Neuron (in vitro differentiated cells): Measurements from ENCODE around the gene AOPEP.

ENCODE experiments used
- H2AFZ ChIP-seq: one replicate; pipeline ENCODE4 v1.6.1; 2013; ENCODE audit warnings: low read depth, mild to moderate bottlenecking, inconsistent platforms, low read length, moderate library complexity
- H3K27me3 ChIP-seq: one replicate; pipeline ENCODE4 v1.6.1; 2013; ENCODE audit warnings: low read length; ENCODE audit not compliant: insufficient read depth
- H3K36me3 ChIP-seq: one replicate; pipeline ENCODE4 v1.6.1; 2013; ENCODE audit warnings: low read length; ENCODE audit not compliant: insufficient read depth
- H3K4me1 ChIP-seq: one replicate; pipeline ENCODE4 v1.6.1; 2013; ENCODE audit warnings: low read length; ENCODE audit not compliant: insufficient read depth
- H3K4me3 ChIP-seq: 2 replicates; pipeline ENCODE4 v1.5.1; 2013; ENCODE audit warnings: mild to moderate bottlenecking, low read length, moderate library complexity
- H3K9me3 ChIP-seq: one replicate; pipeline ENCODE4 v1.6.1; 2013; ENCODE audit warnings: low read length

AOPEP gene

DNA sequence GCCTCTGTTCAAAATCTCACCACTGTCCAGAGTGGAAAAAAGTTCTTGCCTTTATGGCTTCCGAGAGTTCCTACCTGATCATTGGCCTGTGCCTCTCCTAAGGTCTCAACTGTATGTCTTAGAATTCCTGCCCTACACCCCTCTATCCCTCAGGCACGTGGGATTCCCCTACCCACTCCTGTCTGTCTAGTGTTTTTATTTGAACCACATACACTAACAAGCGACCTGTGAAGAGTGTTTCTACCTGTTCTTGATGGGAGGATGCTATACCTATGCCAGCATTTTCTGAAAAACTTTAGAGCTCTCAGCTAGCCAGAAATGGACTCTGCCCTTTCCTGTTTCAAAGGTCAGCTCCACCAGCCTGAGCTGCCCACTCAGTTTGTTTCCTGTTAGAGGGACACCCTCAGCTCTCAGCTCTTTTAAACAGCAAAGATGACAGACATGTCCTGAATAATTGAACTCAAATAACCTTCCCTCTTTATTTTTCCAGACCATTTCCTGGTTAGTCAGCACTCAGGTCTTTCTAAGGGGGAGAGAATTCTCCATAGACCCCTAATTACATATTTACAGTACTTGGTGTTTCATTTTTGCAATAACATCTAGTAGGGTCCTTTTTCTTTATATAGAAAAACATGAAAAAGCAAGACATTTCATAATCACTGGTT is 214.8 kb downstream of the AOPEP start:
- H3K4me3 ChIP-seq, result no peak overlapping the region
- H3K27me3 ChIP-seq, result no peaks in the 10 kb centered on the region
- no peaks in the 10 kb centered on the region for H3K36me3 ChIP-seq
- peaks cover 9% of the 10 kb centered on the region for H3K4me1 ChIP-seq
- H2AFZ ChIP-seq, result no peak overlapping the region
- no peaks in the 10 kb centered on the region for H3K9me3 ChIP-seq

DNA sequence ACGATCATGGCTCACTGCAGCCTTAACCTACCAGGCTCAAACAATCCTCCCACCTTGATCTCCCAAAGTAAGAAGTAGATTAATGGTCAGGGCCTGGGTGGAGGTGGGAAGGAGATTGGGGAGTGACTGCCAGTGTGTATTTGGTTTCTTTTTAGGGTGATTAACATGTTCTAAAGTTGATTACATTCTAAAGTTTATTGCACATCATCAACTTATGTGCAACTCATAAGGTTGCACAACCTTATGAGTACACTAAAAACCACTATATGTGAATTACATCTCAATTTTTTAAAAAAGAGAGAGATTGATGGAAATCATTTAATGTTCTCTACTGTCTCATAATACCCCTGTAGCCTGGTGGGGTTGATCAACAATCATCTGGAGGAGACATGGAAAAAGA is 218.1 kb downstream of the AOPEP start:
- H3K4me3 ChIP-seq, result no peak overlapping the region
- H2AFZ ChIP-seq, result no peak overlapping the region
- H3K27me3 ChIP-seq, result no peaks in the 10 kb centered on the region
- H3K4me1 ChIP-seq, result peaks cover 9% of the 10 kb centered on the region
- no peaks in the 10 kb centered on the region for H3K9me3 ChIP-seq
- H3K36me3 ChIP-seq, result no peaks in the 10 kb centered on the region

DNA sequence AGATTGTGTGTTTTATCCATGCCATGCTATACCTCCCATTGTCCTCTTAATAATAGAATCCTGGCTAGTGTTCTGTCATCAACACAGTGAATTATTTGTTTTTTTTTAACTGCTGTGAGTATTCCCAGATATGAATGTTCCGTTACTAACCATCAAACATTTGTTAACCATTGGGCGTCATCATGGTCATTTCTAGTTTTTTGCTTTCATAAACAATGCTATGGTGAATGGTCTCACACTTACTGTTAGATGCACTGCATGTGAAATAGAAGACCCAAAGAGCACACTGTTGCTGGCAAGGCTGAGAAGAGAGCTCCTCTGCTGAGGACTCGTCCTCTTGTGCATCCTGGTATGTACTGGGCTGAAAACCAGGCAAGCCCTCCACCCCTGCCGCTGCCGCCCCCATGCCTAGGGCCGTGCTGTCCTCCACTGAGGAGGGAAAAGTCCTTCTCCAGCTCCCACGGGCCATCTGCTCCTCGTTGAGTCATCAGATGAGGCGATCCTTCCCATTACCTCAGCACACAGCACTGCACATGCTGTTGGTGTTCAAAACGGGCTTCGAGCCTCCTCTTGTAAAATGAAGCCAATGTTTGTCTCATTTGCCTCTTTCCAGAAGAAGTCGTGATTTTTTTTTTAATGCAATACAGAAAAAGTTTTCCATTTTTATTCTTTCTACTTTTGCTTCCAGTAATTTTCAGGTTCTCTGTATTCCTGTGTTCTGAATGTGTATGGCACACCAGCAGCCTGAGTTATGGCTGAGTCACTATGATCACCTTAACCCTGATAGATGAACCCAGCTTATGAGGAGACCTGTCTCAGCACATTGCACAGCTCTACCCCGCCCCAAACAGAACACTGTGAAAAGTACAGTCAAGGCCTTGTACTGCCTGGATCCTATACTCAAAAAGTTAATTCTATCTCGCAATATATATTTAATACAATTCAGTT is 219.0 kb downstream of the AOPEP start:
- Histone ChIP-seq H2AFZ (no peak overlapping the region), H3K27me3 (no peaks in the 10 kb centered on the region), H3K4me1 (peaks cover 9% of the 10 kb centered on the region), H3K4me3 (no peak overlapping the region), H3K9me3 (no peaks in the 10 kb centered on the region), H3K36me3 (no peaks in the 10 kb centered on the region)

DNA sequence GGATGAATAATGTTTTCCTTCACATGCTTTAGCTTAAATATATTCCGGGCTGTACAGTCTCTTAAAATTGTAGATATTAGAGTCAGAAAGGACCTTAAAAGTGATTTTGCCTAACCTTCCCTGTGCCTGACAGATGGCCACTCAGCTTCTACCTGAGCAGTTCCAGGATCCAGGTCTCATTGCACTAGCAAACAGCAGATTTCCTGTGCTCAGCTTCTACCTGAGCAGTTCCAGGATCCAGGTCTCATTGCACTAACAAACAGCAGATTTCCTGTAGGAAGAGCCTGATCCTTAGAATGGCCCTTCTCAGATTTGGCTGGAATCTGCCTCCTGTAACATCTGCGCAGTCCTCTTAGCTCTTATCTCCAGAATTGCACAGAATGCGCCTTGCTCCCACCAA is 219.8 kb downstream of the AOPEP start:
- Histone ChIP-seq H2AFZ (no peak overlapping the region), H3K27me3 (no peaks in the 10 kb centered on the region), H3K4me1 (peaks cover 4% of the 10 kb centered on the region), H3K36me3 (no peaks in the 10 kb centered on the region), H3K9me3 (no peaks in the 10 kb centered on the region), H3K4me3 (no peak overlapping the region)

DNA sequence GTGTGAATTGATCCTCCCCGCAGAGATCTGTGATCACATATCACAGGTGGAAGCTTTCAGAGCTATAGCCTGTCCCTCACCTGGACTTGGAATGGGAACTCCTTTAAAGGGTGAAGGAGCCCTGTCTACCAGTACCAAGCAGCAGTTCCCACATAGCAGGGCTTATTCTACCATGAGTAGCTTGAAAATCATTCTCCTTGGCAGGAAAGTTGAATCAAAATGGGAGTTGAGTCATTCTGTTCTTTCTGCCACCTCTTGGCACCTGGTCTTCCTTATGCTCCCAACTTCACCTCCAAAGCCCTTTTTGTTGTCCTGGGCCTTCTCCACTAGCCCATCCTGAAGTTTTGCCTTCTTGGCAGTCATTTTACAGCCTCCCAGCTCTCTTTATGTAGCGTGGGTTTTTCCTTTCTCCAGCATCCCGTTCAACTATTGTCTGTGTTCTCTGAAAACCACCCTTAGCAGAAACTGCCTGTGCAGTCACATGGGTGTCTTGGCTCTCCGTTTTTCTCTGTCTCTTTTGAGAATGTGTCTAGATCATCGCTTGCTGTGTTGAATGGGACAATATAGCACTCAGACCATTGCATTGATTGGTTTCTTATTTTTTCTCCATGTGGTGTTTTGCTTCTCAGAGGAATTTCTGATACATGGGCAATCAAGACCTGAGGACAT is 222.2 kb downstream of the AOPEP start:
- H3K4me1 ChIP-seq, result peaks cover 6% of the 10 kb centered on the region
- no peak overlapping the region for H2AFZ ChIP-seq
- H3K4me3 ChIP-seq, result no peak overlapping the region
- H3K27me3 ChIP-seq, result no peaks in the 10 kb centered on the region
- H3K36me3 ChIP-seq, result no peaks in the 10 kb centered on the region
- no peaks in the 10 kb centered on the region for H3K9me3 ChIP-seq

DNA sequence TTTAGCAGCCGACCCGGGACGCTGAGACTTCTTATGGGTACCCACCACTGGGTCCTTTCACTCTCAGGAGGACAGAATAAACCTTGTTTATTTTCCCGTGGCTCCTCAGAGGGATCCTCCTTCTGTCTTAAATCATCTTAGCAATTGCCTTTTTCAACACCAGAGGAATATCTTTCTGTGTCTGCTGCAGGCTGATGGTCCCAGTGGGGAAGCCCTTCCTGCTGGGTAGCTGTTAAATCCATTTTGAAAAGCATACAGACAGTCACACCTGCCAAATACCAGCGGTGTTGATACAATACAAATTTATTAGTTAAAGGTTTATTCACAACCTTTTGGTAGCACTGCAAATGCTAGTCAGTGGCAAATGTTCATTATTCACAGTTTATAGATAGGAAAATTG is 222.9 kb downstream of the AOPEP start:
- Histone ChIP-seq H2AFZ (no peak overlapping the region), H3K4me3 (no peak overlapping the region), H3K36me3 (no peaks in the 10 kb centered on the region), H3K9me3 (no peaks in the 10 kb centered on the region), H3K4me1 (peaks cover 6% of the 10 kb centered on the region), H3K27me3 (no peaks in the 10 kb centered on the region)

DNA sequence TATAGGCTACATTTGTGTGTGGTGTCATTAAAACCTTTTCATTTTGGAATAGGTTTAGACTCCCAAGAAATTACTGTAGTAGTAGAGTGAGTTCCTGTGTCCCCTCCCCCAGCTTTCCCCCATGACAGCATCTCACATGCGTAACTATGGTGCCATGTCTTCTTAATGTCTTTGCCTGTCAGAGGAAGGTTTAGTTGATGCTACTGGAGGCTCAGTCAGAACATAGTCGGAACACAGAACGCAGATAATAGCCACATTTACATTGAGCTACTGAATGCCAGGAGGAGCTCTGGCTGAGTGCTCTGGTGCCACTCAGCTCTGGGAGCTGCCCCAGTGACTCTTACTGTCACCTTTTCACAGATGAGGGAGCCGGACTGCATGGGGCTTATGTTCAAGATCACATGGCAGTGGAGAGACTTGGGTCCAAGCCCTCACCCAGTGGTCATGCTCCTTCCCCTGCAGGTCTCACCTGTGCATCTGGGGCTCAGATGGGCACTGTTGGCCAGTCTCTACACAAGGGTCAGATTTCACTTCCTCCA is 223.6 kb downstream of the AOPEP start:
- Histone ChIP-seq H3K27me3 (no peaks in the 10 kb centered on the region), H3K9me3 (no peaks in the 10 kb centered on the region), H3K4me3 (no peak overlapping the region), H3K4me1 (peaks cover 6% of the 10 kb centered on the region), H3K36me3 (peaks cover under 1% of the 10 kb centered on the region), H2AFZ (no peak overlapping the region)

DNA sequence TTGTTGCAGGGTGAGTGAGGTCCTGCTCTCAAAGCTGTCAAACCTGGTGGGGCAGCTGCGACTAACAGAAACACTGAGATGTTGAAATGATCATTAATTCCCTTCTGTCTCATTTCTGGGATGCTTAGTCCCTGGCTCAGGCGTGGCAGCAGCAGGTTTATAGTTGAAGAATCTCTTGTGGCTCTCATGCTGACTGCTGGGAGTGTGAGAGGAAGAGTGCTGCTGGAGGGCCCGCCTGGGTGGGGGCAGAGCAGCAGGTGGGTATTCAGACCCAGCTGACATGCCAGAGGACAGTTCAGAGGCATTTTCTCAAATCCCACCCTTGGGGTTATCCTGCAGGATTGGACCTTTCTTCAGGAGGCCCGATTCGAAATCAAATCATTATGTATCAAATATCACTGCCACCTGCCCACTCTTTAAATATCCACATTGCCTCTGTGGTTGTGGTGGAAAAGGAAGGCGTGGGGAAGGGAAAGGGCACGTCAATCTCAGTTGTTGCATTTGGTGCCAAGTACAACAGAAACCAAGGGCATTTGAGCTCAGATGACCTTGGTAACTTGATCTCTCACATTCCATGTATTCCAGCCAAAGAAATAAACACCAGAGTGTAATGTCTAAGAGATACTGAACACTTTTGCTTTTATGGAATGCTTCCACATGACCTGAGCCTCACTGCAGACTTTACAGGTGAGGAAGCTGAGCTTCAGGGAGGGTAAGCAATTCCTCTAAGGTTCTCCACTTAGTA is 224.3 kb downstream of the AOPEP start:
- H2AFZ ChIP-seq, result no peak overlapping the region
- no peak overlapping the region for H3K4me3 ChIP-seq
- no peaks in the 10 kb centered on the region for H3K9me3 ChIP-seq
- peaks cover 6% of the 10 kb centered on the region for H3K36me3 ChIP-seq
- peaks cover 6% of the 10 kb centered on the region for H3K4me1 ChIP-seq
- H3K27me3 ChIP-seq, result no peaks in the 10 kb centered on the region

DNA sequence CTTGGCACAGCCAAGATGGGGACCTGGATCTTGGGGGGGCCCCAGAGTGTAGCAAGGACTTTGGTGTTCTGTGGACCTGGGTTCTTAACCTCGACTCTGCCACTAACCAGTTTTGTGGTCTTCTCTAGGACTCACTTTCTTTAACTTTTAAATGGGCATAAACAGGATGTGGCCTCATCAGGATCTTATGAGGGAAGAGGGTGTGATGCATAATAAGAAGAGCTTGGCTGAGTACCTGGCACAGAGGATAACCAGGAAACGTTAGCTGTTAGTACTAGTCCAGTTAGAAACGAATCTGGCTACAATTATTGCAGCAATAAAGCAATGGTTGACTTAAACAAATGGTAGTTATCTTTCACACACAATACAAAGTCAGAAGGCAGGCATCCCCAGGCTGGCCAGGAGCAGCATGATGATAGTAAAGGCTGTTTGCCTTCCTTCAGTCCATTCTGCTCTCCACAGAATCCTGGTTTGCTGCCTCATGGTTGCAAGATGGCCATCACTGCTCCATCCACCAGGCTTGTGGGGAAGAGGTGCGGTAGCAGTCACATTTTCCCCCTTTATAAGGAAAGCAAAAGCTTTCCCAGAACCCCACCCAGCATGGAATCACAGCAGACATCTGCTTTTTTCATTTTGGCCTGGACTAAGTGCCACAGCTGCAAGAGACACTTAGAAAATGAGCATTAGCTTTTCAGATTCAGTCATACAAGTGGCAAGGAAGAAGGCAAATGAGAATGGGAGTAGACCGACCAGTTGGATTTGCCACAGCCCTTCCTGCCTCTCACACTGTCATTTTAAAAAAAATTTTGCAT is 225.0 kb downstream of the AOPEP start:
- Histone ChIP-seq H3K27me3 (no peaks in the 10 kb centered on the region), H3K36me3 (peaks cover 9% of the 10 kb centered on the region), H2AFZ (no peak overlapping the region), H3K4me3 (no peak overlapping the region), H3K9me3 (no peaks in the 10 kb centered on the region), H3K4me1 (peaks cover 6% of the 10 kb centered on the region)

DNA sequence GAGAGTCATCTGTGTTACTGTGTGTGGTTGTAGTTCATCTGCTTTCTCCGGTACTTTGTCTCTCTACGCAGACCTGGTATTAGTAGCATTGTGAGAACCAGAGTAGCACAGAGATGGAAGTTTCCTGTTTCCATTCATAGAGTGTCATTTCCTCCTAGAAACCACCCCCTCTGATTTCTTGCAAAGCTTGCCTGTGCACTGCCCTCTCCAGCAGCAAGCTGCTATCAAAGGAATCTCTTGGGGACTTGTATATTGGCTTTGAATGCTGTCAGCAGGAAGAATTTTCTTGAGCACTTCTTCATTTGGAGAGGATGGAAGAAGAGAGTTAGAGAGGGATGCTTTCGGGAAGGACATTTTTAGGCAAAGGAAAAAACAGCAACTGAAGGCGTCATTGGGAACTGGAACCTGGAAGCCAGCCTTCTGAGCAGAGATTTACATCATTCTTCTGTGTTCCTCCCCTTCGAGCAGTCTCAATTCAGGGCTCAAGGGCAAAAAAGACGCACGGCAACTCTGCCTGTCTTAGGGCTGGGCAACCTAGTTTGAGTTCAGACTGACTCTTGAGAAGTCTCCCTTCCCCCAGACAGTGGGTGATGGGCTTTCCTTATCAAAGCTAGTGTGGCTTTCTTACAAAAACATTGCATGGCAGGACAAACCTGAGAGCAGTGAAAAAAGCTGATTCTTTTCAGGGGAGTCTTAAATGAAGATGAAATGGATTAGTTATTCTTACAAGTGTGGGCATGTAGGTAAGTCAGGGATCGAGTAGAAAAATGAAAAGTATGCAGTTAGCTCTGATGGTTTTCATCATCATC is 226.3 kb downstream of the AOPEP start:
- Histone ChIP-seq H3K9me3 (no peaks in the 10 kb centered on the region), H3K4me3 (no peak overlapping the region), H3K4me1 (peaks cover 6% of the 10 kb centered on the region), H2AFZ (no peak overlapping the region), H3K27me3 (no peaks in the 10 kb centered on the region), H3K36me3 (peaks cover 12% of the 10 kb centered on the region)

DNA sequence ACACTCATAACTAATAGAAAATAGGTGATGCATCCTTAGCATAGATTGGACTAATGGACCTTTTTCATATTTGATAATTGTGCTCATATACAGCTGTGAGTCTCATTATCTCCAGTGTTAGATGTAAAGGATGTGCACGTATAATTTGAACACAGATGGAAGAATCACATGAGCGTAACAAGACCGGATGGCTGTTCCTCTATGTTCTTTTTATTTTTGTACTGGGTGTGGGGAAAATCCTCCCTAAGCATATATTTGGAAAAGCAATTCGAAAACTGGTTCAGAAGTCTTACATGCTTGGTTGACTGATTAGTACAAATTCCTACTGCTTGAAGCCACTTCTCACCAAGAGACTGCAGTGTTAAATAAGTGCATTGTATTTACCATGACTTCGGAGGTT is 230.2 kb downstream of the AOPEP start:
- peaks cover 6% of the 10 kb centered on the region for H3K4me1 ChIP-seq
- H2AFZ ChIP-seq, result no peak overlapping the region
- no peaks in the 10 kb centered on the region for H3K27me3 ChIP-seq
- H3K36me3 ChIP-seq, result peaks cover 12% of the 10 kb centered on the region
- H3K4me3 ChIP-seq, result no peak overlapping the region
- H3K9me3 ChIP-seq, result no peaks in the 10 kb centered on the region
